ENCODE data around the gene CHURC1. TPM values are rescaled to one million over a fixed set of nuclear protein-coding genes. Genes with fewer than 3 reads are reported as not detected.

CHURC1 gene
- total RNA-seq, 1 donor from 2014 or later: 33.1 TPM

DNA sequence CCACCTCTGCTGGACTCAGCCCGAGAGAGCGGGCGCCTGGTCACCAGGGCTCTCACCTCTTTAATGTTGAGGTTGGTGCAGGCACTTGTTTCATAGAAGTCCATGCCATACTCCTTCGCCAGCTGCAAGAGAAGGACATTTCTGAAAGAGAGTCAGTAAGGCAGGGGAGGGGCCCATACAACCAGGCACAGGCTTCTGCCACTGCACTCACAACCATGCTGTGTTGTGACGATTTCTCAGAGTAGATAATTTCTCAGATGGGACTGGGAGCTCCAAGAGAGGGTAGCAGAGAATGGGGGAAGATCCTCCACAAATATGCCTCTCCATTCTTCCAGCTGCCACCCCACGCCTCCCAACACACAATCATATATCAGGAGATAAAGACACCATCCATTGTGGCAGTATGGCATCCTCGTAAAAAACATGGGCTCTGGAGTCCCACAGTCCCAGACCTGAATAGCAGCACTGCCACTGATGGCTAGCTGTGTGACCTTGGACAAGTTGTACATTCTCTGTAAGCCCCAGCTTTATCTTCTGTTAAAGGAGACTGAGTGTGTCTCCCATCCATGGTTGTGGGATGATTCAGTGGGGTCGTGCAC lies 34.5 kb downstream of the CHURC1 start:
- H3K36me3 Mint-ChIP-seq (ENCODE audit: low read depth): peaks cover 4% of the 10 kb centered on the region
- H3K27ac Mint-ChIP-seq (ENCODE audit: unreplicated experiment): no peak overlapping the region
- H3K9me3 Mint-ChIP-seq: no peaks in the 10 kb centered on the region
- no peaks in the 10 kb centered on the region for H3K4me1 Mint-ChIP-seq
- TF ChIP-seq, protein P1, sequence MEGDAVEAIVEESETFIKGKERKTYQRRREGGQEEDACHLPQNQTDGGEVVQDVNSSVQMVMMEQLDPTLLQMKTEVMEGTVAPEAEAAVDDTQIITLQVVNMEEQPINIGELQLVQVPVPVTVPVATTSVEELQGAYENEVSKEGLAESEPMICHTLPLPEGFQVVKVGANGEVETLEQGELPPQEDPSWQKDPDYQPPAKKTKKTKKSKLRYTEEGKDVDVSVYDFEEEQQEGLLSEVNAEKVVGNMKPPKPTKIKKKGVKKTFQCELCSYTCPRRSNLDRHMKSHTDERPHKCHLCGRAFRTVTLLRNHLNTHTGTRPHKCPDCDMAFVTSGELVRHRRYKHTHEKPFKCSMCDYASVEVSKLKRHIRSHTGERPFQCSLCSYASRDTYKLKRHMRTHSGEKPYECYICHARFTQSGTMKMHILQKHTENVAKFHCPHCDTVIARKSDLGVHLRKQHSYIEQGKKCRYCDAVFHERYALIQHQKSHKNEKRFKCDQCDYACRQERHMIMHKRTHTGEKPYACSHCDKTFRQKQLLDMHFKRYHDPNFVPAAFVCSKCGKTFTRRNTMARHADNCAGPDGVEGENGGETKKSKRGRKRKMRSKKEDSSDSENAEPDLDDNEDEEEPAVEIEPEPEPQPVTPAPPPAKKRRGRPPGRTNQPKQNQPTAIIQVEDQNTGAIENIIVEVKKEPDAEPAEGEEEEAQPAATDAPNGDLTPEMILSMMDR (conservative IDR thresholded peaks at IDR 0.05): no peak
- no peaks in the 10 kb centered on the region for H3K27me3 Mint-ChIP-seq (ENCODE audit: low read depth)
- DNase-seq (ENCODE audit: low read depth, low spot score): no peak
- no peak overlapping the region for H3K4me3 Mint-ChIP-seq

DNA sequence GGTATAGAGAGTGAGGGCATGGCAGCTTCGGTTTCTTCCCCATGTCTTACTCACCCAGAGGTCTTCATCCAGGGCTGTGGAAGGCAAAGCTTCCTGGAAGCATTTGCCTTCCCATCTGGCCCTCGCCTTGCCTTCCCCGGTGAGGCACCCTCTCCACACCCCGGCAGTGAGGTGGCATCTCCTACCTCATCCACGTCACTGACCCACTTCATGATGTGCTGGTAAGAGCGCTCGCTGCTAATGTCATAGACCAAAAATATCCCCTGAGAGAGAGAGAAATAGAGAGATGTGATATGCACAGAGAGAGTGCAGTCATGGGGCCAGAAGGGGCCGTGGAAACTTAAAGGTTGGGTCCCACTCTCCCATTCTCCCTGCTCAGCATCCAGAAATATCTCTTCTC lies 36.6 kb downstream of the CHURC1 start:
- peaks cover 4% of the 10 kb centered on the region for H3K36me3 Mint-ChIP-seq (ENCODE audit: low read depth)
- no peaks in the 10 kb centered on the region for H3K27me3 Mint-ChIP-seq (ENCODE audit: low read depth)
- no peaks in the 10 kb centered on the region for H3K4me1 Mint-ChIP-seq
- H3K4me3 Mint-ChIP-seq: no peak overlapping the region
- TF ChIP-seq, protein P1 (conservative IDR thresholded peaks at IDR 0.05): no peak
- DNase-seq (ENCODE audit: low read depth, low spot score): no peak
- H3K9me3 Mint-ChIP-seq: no peaks in the 10 kb centered on the region
- H3K27ac Mint-ChIP-seq (ENCODE audit: unreplicated experiment): peak overlapping the region; percentile 60

GRCh38 chr14:64951291-64951690 lies 37.0 kb downstream of the CHURC1 start:
- TF ChIP-seq, protein P1 (conservative IDR thresholded peaks at IDR 0.05): no peak
- peak overlapping the region; percentile 65 for H3K27ac Mint-ChIP-seq (ENCODE audit: unreplicated experiment)

GRCh38 chr14:64951724-64952123 lies 37.5 kb downstream of the CHURC1 start:
- H3K9me3 Mint-ChIP-seq: no peaks in the 10 kb centered on the region
- no peaks in the 10 kb centered on the region for H3K36me3 Mint-ChIP-seq (ENCODE audit: low read depth)
- H3K27ac Mint-ChIP-seq (ENCODE audit: unreplicated experiment): no peak overlapping the region
- TF ChIP-seq, protein P1 (conservative IDR thresholded peaks at IDR 0.05): no peak
- H3K27me3 Mint-ChIP-seq (ENCODE audit: low read depth): no peaks in the 10 kb centered on the region
- no peak for DNase-seq (ENCODE audit: low read depth, low spot score)
- H3K4me3 Mint-ChIP-seq: no peak overlapping the region
- no peaks in the 10 kb centered on the region for H3K4me1 Mint-ChIP-seq

More at GRCh38 chr14:64951291-64951690, 37.0 kb downstream of the CHURC1 start:
- Mint-ChIP-seq H3K27me3 (ENCODE audit: low read depth) (no peaks in the 10 kb centered on the region), H3K4me3 (no peak overlapping the region), H3K36me3 (ENCODE audit: low read depth) (peaks cover 3% of the 10 kb centered on the region), H3K4me1 (no peaks in the 10 kb centered on the region), H3K9me3 (no peaks in the 10 kb centered on the region)
- no peak for DNase-seq (ENCODE audit: low read depth, low spot score)

DNA sequence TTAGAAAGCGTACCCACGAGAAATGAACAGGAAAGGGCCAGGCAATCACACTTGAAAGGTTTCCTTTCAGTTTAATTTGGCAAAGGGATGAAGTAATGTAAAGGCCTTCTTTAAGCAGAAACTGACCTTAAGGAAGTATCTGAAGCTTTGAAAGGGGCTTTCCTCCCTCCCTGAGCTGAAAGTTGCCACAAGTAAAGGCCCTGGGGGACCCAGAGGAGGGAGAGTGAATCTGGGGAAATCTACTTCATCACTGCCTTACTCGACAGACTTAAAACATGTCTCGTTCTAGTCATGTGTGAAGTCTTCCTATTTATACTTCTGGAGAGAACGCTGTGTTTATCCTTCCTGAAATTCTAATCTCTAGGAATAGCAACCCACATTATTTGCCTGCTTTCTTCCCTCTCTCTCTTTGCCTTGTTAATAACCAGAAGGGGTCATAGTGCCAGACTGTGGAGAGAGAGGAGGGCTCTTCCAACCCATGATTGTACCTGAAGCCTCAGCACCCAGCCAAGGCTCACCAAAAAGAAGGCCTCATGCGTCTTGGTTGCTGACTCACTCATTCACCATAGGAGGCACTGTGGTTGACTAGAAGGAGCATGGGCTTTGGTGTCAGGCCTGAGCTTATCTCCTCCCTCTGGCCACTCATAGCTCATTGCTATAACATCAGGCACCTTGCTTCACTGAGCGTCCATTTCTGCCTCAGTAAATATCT lies 38.5 kb downstream of the CHURC1 start:
- Mint-ChIP-seq H3K27me3 (ENCODE audit: low read depth) (no peaks in the 10 kb centered on the region), H3K4me3 (no peak overlapping the region), H3K4me1 (no peaks in the 10 kb centered on the region), H3K36me3 (ENCODE audit: low read depth) (no peaks in the 10 kb centered on the region), H3K9me3 (no peaks in the 10 kb centered on the region), H3K27ac (ENCODE audit: unreplicated experiment) (no peak overlapping the region)
- TF ChIP-seq, protein P1 (conservative IDR thresholded peaks at IDR 0.05): no peak
- no peak for DNase-seq (ENCODE audit: low read depth, low spot score)

Measured in neural crest cell (in vitro differentiated cells).